AG04450 (cell line): ENCODE results near the gene ST3GAL3. TPM values are rescaled to one million over a fixed set of nuclear protein-coding genes. Genes with fewer than 3 reads are reported as not detected.

Experiments used
- CTCF ChIA-PET: fragments of 300-600, 350-600 bp; formaldehyde crosslinking; extraction: SDS; loops from one replicate; lab custom pipeline; 2022; ENCODE audit warnings: antibody characterized with exemption, inconsistent platforms; lab: Charles Lee
- POLR2A ChIA-PET: fragments of 350-600 bp; formaldehyde crosslinking; extraction: SDS; loops from one replicate; lab custom pipeline; 2021; ENCODE audit warnings: antibody characterized with exemption, inconsistent platforms; lab: Yijun Ruan, JAX
- DNase-seq: peaks from one replicate; pipeline ENCODE4 v3.0.0-alpha.2; 2011; ENCODE audit warnings: low read depth, low spot score
- H3K27ac ChIP-seq: one replicate; pipeline ENCODE4 v1.5.1; 2012; ENCODE audit warnings: low read depth, low read length, control low read depth
- H3K27me3 ChIP-seq: one replicate; pipeline ENCODE4 v1.6.0; 2012; ENCODE audit warnings: low read length; ENCODE audit not compliant: control insufficient read depth, insufficient read depth
- H3K4me3 ChIP-seq: 2 replicates; pipeline ENCODE4 v1.5.1; 2011; ENCODE audit warnings: mild to moderate bottlenecking, low read depth, low read length, control low read depth
- H3K9me3 ChIP-seq: 2 replicates; pipeline ENCODE4 v1.5.1; 2012; ENCODE audit warnings: low read length; ENCODE audit not compliant: control insufficient read depth, insufficient read depth
- polyA plus RNA-seq: library from polyadenylated mRNA; depleted of rRNA; stranded (reverse); fragments of >200 nt; gene quantifications from 2 replicates; pipeline ENCODE4 v1.2.3, GENCODE V29; 2011
- TF ChIP-seq, protein P1 (sequence below): IDR thresholded peaks from 2 replicates; pipeline ENCODE4 v1.5.1; 2011; ENCODE audit warnings: low read depth, low read length, control low read depth, inconsistent platforms

Gene ST3GAL3
- polyA plus RNA-seq, 1 experiment, result 11.5 TPM

- Histone ChIP-seq H3K9me3 (no peaks in the 10 kb centered on the region), H3K4me3 (no peak overlapping the region), H3K27ac (peak overlapping the region; percentile 55), H3K27me3 (no peaks in the 10 kb centered on the region)
- ChIA-PET POLR2A (interaction anchor here (1.6 kb wide), 1 partner anchor 58 kb away, joined by 6 read pairs; no protein-coding TSS in a partner anchor), CTCF (interaction anchor here (1.2 kb wide), 1 partner anchor 134 kb away, joined by 4 read pairs; the partner anchor contains the start of gene ARTN)
- TF ChIP-seq, protein P1, sequence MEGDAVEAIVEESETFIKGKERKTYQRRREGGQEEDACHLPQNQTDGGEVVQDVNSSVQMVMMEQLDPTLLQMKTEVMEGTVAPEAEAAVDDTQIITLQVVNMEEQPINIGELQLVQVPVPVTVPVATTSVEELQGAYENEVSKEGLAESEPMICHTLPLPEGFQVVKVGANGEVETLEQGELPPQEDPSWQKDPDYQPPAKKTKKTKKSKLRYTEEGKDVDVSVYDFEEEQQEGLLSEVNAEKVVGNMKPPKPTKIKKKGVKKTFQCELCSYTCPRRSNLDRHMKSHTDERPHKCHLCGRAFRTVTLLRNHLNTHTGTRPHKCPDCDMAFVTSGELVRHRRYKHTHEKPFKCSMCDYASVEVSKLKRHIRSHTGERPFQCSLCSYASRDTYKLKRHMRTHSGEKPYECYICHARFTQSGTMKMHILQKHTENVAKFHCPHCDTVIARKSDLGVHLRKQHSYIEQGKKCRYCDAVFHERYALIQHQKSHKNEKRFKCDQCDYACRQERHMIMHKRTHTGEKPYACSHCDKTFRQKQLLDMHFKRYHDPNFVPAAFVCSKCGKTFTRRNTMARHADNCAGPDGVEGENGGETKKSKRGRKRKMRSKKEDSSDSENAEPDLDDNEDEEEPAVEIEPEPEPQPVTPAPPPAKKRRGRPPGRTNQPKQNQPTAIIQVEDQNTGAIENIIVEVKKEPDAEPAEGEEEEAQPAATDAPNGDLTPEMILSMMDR, result no peak
- DNase-seq, result peak; percentile 83
Observed at GRCh38 chr1:43799656-43800635, 92.6 kb downstream of the ST3GAL3 start.

DNA sequence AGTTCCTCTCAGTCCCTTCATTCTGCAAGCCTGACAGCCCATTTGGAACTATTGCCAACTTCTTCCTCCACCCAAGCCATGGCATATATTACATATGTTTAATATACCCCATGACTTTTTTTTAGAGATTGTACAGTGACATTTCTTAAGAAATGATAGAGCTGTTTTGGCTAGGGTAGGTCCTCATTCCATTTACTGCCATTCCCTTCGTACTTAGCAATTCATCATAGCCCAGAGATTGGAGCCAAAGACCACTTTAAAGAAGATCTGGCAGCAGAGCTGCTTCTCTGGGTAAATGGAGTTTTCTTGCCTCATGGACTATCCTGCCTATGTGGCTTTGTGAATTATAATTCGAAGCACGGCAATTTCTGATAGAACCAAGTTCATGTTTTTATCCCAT, 93.4 kb downstream of the ST3GAL3 start:
- CTCF ChIA-PET, result no interaction called here
- H3K27ac ChIP-seq, result no peak overlapping the region

GRCh38 chr1:43801203-43801602, 93.9 kb downstream of the ST3GAL3 start:
- ChIA-PET CTCF (no interaction called here), POLR2A (interaction anchor here (1.6 kb wide), 1 partner anchor 57 kb away, joined by 6 read pairs; no protein-coding TSS in a partner anchor)
- H3K4me3 ChIP-seq, result no peak overlapping the region
- TF ChIP-seq, protein P1, result no peak
- DNase-seq, result no peak
- H3K27ac ChIP-seq, result no peak overlapping the region
- H3K9me3 ChIP-seq, result no peaks in the 10 kb centered on the region
- H3K27me3 ChIP-seq, result no peaks in the 10 kb centered on the region

More for the DNA sequence above, 93.4 kb downstream of the ST3GAL3 start:
- Histone ChIP-seq H3K27me3 (no peaks in the 10 kb centered on the region), H3K9me3 (no peaks in the 10 kb centered on the region), H3K4me3 (no peak overlapping the region)
- POLR2A ChIA-PET, result interaction anchor here (1.6 kb wide), 1 partner anchor 58 kb away, joined by 6 read pairs; no protein-coding TSS in a partner anchor
- DNase-seq, result no peak
- TF ChIP-seq, protein P1, result no peak

GRCh38 chr1:43802356-43802980, 95.1 kb downstream of the ST3GAL3 start:
- ChIA-PET CTCF (no interaction called here), POLR2A (no interaction called here)
- no peak for DNase-seq
- TF ChIP-seq, protein P1, result no peak
- Histone ChIP-seq H3K4me3 (no peak overlapping the region), H3K9me3 (no peaks in the 10 kb centered on the region), H3K27ac (no peak overlapping the region), H3K27me3 (no peaks in the 10 kb centered on the region)
